GM21515 (cell line): ENCODE data around the gene GIT2.
A peak's percentile ranks its signal among the peaks of the same experiment; 100 is the strongest.
"Not testable (repeated sequence)": the region's sequence is repeated elsewhere in the genome, so short reads cannot be mapped to it uniquely, and the experiment has no call there.

Source experiments
- ATAC-seq: cut with Tn5 transposase; IDR thresholded peaks from one replicate; pipeline ENCODE4 v1.9.1; 2021; ENCODE audit not compliant: unreplicated experiment

The GIT2 gene

DNA sequence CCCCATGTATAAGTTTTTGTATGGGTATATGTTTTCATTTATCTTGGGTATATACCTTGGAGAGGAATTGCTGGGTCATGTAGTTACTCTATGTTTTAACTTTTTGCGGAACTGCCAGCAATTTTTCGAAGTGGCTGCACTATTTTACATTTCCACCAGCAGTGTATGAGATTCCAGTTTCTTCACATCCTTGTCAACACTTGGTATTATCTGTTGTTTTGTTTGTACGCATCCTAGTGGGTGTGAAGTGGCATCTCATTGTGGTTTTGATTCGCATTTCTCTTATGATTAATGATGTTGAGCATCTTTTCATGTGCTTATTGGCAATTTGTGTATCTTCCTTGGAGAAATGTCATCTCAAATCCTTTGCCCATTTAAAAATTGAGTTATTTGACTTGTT, 9.9 kb upstream of the GIT2 start:
- ATAC-seq, result no peak

GRCh38 chr12:110005319-110005973, 9.3 kb upstream of the GIT2 start:
- ATAC-seq, result peak; percentile 34

DNA sequence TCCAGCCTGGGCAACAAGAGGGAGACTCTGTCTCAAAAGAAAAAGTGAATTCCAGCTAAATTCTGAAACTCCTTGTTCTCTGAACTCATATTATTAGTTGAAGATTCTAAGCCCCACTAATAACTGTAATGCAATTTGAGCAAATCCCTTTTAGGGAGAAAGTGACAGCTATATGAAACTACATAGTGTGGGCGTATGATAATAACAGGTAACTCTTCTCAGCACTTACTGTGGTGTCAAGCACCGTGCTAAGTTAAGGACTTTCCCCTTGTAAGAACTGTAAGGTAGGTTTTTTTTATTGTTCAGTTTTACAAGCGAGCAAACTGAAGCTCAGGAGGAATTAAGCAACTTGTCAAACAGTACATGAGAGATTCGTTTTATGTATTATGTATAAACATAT, 8.4 kb upstream of the GIT2 start:
- ATAC-seq, result peak; percentile 40

- ATAC-seq, result no peak
Observed at GRCh38 chr12:110002676-110003515, 6.7 kb upstream of the GIT2 start.

DNA sequence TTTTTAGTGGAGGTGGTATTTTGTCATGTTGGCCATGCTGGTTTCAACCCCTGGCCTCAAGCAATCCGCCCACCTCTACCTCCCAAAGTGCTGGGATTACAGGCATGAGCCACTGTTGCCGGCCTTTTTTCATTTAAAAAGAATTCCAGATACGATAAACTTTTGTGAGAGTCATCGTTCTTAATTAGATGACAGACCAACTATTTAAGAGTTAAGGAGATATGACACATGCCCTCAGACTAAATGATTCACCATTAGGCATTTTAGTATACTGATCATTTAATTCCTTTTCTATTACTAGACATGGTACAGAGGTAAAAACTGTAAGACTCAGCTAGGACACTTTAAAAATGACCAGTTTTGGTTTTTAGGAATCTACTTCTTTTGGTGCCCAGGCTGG, 5.4 kb upstream of the GIT2 start:
- ATAC-seq, result no peak

- no peak for ATAC-seq
Observed at GRCh38 chr12:109999983-110000505, 3.9 kb upstream of the GIT2 start.

- no peak for ATAC-seq
Observed at GRCh38 chr12:109999649-109999971, 3.4 kb upstream of the GIT2 start.

DNA sequence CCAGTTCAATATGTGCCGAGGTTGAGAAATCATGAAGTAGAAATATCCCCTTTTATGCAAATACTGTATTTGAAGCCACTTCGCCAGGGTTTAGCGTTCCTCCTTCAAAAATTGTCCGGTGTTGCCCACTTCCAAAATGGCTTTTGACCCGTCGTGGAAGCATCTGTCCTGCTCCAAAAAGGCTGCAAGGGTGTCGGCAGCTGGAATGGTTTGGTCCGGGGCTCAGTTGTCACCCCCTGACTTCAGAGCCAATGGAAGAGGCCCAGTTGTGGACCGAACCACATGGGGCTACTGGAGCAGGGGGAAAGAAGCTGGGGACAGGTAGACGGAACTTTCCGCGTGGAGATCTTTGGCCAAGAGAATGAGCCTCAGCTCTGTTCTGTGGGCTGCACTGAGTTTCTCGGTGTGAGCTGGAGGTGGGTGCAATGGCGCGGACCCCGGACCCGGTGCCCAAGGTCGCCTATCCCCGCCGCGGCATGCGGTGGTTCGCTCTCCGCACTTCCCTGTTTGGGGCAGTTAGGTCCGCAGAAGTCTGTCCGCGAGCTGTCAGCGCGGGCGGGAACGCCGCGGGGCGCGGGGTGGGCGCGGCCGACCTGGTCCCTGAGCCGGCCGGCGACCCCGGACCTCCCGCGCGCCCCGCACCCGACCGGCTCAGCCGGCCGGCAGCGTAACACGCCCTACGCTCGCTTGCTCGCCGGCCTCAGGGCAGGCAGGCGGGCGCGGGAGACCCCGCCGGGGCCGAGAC, 2.9 kb upstream of the GIT2 start, which contains the start of gene ANKRD13A:
Gene ANKRD13A, plus strand, starts transcription at position 527 of the 745 bp plus-strand sequence. CDS start 259 bp downstream, outside the sequence.
- peak; percentile 48 for ATAC-seq

DNA sequence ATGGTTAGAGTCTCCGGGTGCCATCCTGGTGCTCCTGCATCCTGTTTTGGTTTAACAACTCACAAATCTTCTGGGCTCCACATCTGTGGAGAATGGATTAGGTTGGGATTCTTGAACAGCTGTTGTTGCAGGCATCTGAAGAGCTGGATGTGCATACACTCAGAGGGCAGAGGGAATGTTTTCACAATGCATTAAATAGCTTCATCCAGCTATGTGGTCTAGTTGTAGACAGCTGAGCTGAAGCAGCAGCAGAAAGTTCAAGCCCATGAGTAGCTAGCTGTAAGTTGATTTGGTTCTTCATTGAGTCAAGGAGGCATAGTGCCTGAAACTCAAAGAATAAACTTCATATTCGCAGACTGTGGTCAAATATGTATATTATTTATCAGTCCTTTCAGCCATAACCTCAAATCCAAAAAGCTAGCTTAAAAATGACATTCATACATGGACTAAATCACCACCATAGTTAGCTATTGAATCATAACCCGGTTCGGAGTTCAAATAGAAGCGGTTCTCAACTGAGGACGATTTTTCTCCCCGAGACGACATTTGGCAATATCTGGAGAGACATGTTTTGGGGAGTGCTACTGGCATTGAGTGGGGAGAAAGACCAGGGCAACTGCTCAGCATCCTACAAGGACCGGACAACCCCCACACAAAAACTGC, 2.2 kb upstream of the GIT2 start:
- ATAC-seq, result no peak

GRCh38 chr12:109997393-109997792, 1.2 kb upstream of the GIT2 start:
- no peak for ATAC-seq

- no peak for ATAC-seq
Observed at GRCh38 chr12:109996483-109996853, 300 bp upstream of the GIT2 start.

GRCh38 chr12:109995361-109995685, 845 bp downstream of the GIT2 start:
- ATAC-seq, result no peak

DNA sequence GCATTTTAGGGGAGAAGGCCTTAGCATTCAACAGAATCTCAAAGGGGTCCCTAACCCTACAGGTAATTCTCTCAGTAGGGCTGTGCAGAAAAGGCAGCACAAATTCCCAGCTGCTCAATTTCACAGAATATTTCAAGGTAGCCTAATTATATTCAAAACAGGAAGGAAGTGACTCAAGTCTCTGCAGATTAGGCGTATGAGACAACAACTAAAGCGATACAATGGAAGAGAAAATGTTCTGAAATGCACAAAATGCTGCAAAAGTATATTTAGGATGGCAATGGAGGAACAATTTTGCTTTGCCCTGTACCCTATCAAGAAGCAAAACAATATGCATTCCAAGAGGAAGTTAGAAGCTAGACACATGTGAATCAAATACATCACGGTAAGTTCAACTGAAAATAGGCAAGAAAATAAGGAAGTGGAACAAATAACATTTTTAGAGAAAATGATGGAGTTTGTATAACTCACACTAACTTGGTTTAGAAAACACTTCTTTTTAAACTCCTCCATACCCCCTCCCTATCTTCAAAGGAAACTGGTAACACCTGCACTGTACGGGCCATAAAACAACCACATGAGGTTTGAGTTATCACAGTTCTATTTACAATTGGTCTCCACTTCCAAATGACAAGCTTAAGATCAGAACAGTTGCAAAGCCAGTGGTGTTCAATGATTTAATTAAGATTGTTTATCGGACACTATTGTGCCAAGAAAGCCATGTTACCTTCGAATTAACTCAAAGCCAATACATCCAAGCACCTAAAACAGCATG, 1.6 kb downstream of the GIT2 start:
- no peak for ATAC-seq

GRCh38 chr12:109993091-109993490, 3.1 kb downstream of the GIT2 start:
- no peak for ATAC-seq

DNA sequence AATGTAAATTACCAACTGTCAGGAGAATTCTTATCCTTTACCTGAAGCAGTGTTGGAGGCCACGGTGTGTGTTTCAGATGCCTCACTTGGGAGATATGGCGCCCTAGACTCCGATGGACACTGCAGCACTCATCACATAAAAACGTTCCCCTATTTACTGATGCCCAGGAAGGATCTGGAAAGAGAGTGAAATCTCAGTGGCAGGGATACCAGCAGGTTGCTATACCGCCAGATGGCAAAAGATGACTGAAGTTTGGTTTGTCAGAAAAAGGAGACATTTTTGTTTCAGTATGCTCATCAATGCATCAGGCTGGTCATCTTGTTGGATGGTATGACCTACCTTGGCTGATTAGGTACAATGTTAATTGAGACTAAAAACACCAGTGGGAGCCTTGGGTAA, 4.6 kb downstream of the GIT2 start:
- ATAC-seq, result no peak

- no peak for ATAC-seq
Observed at GRCh38 chr12:109989380-109989779, 6.8 kb downstream of the GIT2 start.

GRCh38 chr12:109988903-109989302, 7.3 kb downstream of the GIT2 start:
- no peak for ATAC-seq

DNA sequence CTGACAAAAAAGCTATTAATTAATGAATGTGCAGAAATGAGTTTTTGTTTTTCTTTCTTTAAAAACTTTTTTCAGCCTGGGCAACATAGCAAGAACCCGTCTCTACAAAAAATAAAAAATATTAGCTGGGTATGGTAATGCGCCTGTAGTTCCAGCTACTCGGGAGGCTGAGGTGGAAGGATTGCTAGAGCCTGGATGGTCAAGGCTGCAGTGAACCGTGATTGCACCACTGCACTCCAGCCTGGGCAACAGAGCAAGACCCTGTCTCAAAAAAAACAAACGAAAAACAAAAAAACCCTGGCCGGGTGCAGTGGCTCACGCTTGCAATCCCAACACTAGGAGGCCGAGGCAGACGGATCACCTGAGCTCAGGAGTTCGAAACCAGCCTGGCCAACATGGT, 7.9 kb downstream of the GIT2 start:
- ATAC-seq, result no peak

- ATAC-seq, result no peak
Observed at GRCh38 chr12:109987615-109988014, 8.6 kb downstream of the GIT2 start.

DNA sequence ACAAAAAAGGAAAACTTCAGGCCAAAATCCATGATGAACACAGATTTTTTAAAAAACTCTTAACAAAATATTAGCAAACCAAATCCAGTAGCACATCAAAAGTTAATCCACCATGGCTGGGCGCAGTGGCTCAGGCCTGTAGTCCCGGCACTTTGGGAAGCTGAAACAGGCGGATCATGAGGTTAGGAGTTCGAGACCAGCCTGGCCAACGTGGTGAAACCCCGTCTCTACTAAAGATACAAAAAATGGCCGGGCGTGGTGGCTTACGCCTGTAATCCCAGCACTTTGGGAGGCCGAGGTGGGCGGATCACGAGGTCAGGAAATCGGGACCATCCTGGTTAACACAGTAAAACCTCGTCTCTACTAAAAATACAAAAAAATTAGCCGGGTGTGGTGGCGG, 9.9 kb downstream of the GIT2 start:
- ATAC-seq, result not testable (repeated sequence)
